SKM-1 treated with dmso at 0.1 percent for 144 hours (cell line): ENCODE measurements around the gene PCDH9.

Experiments used
- DNase-seq: peaks from one replicate; lab custom pipeline; 2025; ENCODE audit not compliant: unreplicated experiment; lab: John Stamatoyannopoulos, UW

The PCDH9 gene

GRCh38 chr13:66547685-66548084, 682.5 kb downstream of the PCDH9 start:
- no peak for DNase-seq

- DNase-seq: no peak
These were observed 683.4 kb downstream of the PCDH9 start for GRCh38 chr13:66546534-66547379.

GRCh38 chr13:66543780-66544179, 686.4 kb downstream of the PCDH9 start:
- peak; percentile 2 for DNase-seq

GRCh38 chr13:66537417-66537816, 692.7 kb downstream of the PCDH9 start:
- no peak for DNase-seq

GRCh38 chr13:66536746-66537145, 693.4 kb downstream of the PCDH9 start:
- no peak for DNase-seq

GRCh38 chr13:66534561-66534960, 695.6 kb downstream of the PCDH9 start:
- no peak for DNase-seq

- DNase-seq: no peak
These were observed 697.3 kb downstream of the PCDH9 start for GRCh38 chr13:66532845-66533244.

GRCh38 chr13:66532146-66532545, 698.0 kb downstream of the PCDH9 start:
- DNase-seq: no peak

GRCh38 chr13:66530686-66531085, 699.5 kb downstream of the PCDH9 start:
- DNase-seq: no peak

GRCh38 chr13:66530158-66530557, 700.0 kb downstream of the PCDH9 start:
- no peak for DNase-seq

- DNase-seq: no peak
These were observed 701.1 kb downstream of the PCDH9 start for GRCh38 chr13:66528944-66529576.

- DNase-seq: no peak
These were observed 702.0 kb downstream of the PCDH9 start for GRCh38 chr13:66528180-66528579.

- no peak for DNase-seq
These were observed 709.4 kb downstream of the PCDH9 start for GRCh38 chr13:66520511-66521355.

- no peak for DNase-seq
These were observed 710.9 kb downstream of the PCDH9 start for GRCh38 chr13:66519259-66519658.

GRCh38 chr13:66518068-66518467, 712.1 kb downstream of the PCDH9 start:
- DNase-seq: no peak

- no peak for DNase-seq
These were observed 716.4 kb downstream of the PCDH9 start for GRCh38 chr13:66513728-66514127.

- peak; percentile 4 for DNase-seq
These were observed 721.0 kb downstream of the PCDH9 start for GRCh38 chr13:66509175-66509574.

- DNase-seq: no peak
These were observed 721.8 kb downstream of the PCDH9 start for GRCh38 chr13:66508153-66508909.

GRCh38 chr13:66506979-66507378, 723.2 kb downstream of the PCDH9 start:
- no peak for DNase-seq

GRCh38 chr13:66506051-66506777, 723.9 kb downstream of the PCDH9 start:
- no peak for DNase-seq
